GM18909 (cell line): Measurements from ENCODE around the gene CCSER1.
A peak's percentile ranks its signal among the peaks of the same experiment; 100 is the strongest.
"Not testable (repeated sequence)": the region's sequence is repeated elsewhere in the genome, so short reads cannot be mapped to it uniquely, and the experiment has no call there.

ENCODE experiments used
- ATAC-seq: cut with Tn5 transposase; IDR thresholded peaks from one replicate; pipeline ENCODE4 v1.9.1; 2021; ENCODE audit warnings: mild to moderate bottlenecking; ENCODE audit not compliant: unreplicated experiment, poor library complexity

The CCSER1 gene

GRCh38 chr4:91198951-91199350 is 1071.8 kb downstream of the CCSER1 start:
- ATAC-seq, result peak; percentile 52

GRCh38 chr4:91207535-91207934 is 1080.3 kb downstream of the CCSER1 start:
- no peak for ATAC-seq

- no peak for ATAC-seq
Observed at GRCh38 chr4:91212211-91212610, 1085.0 kb downstream of the CCSER1 start.

GRCh38 chr4:91217831-91218403 is 1090.7 kb downstream of the CCSER1 start:
- not testable (repeated sequence) for ATAC-seq

- ATAC-seq, result no peak
Observed at GRCh38 chr4:91220315-91220714, 1093.1 kb downstream of the CCSER1 start.

- ATAC-seq, result no peak
Observed at GRCh38 chr4:91222014-91222413, 1094.8 kb downstream of the CCSER1 start.

GRCh38 chr4:91226867-91227266 is 1099.7 kb downstream of the CCSER1 start:
- ATAC-seq, result no peak

GRCh38 chr4:91228659-91229058 is 1101.5 kb downstream of the CCSER1 start:
- no peak for ATAC-seq

GRCh38 chr4:91233164-91233563 is 1106.0 kb downstream of the CCSER1 start:
- no peak for ATAC-seq

- ATAC-seq, result no peak
Observed at GRCh38 chr4:91243132-91243531, 1115.9 kb downstream of the CCSER1 start.

GRCh38 chr4:91256043-91256442 is 1128.8 kb downstream of the CCSER1 start:
- no peak for ATAC-seq

- no peak for ATAC-seq
Observed at GRCh38 chr4:91256751-91257150, 1129.6 kb downstream of the CCSER1 start.

GRCh38 chr4:91257721-91258120 is 1130.5 kb downstream of the CCSER1 start:
- no peak for ATAC-seq

GRCh38 chr4:91258326-91258725 is 1131.1 kb downstream of the CCSER1 start:
- ATAC-seq, result no peak

- ATAC-seq, result no peak
Observed at GRCh38 chr4:91267543-91267942, 1140.3 kb downstream of the CCSER1 start.

- ATAC-seq, result not testable (repeated sequence)
Observed at GRCh38 chr4:91268481-91268880, 1141.3 kb downstream of the CCSER1 start.

GRCh38 chr4:91268913-91269312 is 1141.7 kb downstream of the CCSER1 start:
- ATAC-seq, result no peak

- no peak for ATAC-seq
Observed at GRCh38 chr4:91279899-91280298, 1152.7 kb downstream of the CCSER1 start.

GRCh38 chr4:91280551-91281290 is 1153.5 kb downstream of the CCSER1 start:
- ATAC-seq, result no peak

GRCh38 chr4:91282217-91282616 is 1155.0 kb downstream of the CCSER1 start:
- no peak for ATAC-seq

- ATAC-seq, result no peak
Observed at GRCh38 chr4:91283726-91284230, 1156.6 kb downstream of the CCSER1 start.

- ATAC-seq, result no peak
Observed at GRCh38 chr4:91284480-91284879, 1157.3 kb downstream of the CCSER1 start.
